Stimulated activated CD8-positive, alpha-beta memory T cell treated with anti-CD3 and anti-CD28 coated beads, Interleukin-15, amount 100 ng/mL, for 48 hours (primary cell): ENCODE measurements around the gene TCF25.
"Not testable (repeated sequence)": the region's sequence is repeated elsewhere in the genome, so short reads cannot be mapped to it uniquely, and the experiment has no call there.

Experiments
- DNase-seq, 2 donors: peaks; one replicate each; pipeline ENCODE4 v3.0.0-alpha.2; 2020; ENCODE audit warnings: low read depth in 2 of 2

TCF25 gene

DNA sequence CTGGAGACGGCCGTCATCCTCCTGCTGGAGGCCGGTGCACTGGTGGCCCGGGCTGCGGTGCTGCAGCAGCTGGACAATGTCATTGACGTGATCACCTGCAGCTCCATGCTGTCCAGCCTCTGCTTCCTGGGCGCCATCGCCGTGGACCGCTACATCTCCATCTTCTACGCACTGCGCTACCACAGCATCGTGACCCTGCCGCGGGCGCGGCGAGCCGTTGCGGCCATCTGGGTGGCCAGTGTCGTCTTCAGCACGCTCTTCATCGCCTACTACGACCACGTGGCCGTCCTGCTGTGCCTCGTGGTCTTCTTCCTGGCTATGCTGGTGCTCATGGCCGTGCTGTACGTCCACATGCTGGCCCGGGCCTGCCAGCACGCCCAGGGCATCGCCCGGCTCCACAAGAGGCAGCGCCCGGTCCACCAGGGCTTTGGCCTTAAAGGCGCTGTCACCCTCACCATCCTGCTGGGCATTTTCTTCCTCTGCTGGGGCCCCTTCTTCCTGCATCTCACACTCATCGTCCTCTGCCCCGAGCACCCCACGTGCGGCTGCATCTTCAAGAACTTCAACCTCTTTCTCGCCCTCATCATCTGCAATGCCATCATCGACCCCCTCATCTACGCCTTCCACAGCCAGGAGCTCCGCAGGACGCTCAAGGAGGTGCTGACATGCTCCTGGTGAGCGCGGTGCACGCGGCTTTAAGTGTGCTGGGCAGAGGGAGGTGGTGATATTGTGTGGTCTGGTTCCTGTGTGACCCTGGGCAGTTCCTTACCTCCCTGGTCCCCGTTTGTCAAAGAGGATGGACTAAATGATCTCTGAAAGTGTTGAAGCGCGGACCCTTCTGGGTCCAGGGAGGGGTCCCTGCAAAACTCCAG, 46.4 kb downstream of the TCF25 start:
- DNase-seq = no peak

DNA sequence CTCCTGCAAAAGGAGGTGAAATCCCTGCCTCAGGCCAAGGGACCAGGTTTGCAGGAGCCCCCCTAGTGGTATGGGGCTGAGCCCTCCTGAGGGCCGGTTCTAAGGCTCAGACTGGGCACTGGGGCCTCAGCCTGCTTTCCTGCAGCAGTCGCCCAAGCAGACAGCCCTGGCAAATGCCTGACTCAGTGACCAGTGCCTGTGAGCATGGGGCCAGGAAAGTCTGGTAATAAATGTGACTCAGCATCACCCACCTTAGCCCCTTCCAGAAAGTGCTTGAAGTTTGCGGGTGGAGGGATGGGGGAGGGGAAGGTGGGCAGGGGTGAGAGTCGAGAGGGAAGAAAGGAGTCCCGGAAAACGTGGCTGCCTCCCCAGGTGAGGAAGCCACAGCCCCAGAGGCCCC, 47.3 kb downstream of the TCF25 start:
- no peak for DNase-seq

DNA sequence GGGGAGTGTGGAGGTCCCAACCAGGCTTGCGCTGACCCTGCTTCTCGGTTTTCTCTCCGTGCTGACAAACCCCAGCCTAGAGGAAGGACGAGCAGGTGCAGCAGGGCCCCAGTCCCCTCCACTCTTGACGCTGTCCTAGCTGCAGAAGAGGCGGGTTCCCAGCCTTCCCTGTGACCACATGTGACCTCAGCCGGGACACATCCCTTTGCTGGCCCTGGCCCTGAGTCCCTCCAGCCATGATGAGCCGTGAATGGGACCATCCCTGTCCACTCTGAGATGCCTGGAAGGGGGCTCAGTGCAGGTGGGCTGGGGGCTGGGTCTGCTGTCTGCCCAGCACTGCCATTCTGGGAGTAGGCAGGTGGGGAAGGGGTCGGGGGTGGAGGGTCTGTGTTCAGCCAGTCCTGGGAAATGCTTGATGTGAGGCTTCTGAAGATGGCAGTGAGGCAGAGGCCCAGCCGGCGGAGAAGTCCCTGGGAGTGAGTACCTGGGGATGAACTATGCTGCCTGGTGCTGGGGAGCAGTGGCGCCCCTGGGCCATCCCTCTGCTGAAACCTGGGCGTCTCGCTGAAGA, 47.8 kb downstream of the TCF25 start:
- DNase-seq = no peak

DNA sequence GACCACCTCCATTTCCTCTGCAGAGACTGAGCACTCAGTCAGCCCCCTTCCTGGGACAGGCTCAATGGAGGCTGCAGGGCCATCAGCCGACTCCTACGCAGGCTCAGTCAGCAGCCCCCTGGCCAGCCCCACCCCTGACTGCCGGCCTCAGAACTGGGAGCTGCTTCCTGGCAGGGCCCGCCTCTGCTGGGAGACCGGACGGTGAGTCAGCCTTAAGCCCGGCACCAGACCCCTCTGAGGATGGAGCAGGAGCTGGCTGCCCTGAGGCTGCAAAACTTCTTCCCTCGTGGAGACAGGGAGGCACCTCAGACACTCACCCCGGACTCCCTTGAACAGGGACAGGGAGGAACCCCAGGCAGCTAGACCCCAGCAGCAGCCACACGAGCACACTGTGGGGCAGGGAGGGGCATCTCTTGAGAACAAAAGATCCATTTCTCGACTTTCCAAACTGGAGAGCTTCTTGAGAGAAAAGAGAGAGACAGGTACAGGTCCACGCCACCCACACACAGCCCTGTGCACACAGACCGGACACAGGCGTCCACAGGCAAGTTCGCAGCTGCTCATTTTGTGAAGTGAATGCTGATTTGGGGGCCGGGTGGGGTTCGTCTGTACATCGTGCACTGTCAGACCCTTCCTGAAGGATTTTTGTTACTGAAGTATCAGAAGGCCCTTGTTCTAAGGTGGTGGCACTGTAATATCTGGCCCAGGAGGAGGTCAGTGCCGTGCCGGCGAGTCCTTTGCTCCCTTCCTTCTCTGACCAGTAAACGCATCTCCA, 48.5 kb downstream of the TCF25 start:
- DNase-seq = no peak

DNA sequence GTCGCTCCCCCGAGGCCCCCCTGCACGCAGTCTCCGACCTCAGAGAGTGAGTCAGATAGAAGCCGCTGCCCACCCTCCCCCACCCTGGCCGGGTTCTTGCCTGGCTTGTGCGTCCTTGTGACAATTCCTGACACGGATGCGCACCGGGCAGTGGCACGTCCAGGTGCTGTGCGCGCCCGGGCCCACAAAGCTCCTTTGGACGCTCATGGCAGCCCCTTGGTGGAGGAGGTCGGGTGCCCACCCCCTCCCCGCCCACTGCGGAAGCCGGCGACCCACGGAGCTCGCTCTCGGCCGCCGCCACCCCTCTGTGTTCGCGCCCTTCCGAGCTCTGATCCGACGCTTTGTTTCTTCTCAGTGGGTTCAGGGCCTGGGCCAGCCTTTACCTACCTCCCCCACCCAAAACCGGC, 49.1 kb downstream of the TCF25 start:
- peak in 1 of 2 donors; percentile 45 for DNase-seq

DNA sequence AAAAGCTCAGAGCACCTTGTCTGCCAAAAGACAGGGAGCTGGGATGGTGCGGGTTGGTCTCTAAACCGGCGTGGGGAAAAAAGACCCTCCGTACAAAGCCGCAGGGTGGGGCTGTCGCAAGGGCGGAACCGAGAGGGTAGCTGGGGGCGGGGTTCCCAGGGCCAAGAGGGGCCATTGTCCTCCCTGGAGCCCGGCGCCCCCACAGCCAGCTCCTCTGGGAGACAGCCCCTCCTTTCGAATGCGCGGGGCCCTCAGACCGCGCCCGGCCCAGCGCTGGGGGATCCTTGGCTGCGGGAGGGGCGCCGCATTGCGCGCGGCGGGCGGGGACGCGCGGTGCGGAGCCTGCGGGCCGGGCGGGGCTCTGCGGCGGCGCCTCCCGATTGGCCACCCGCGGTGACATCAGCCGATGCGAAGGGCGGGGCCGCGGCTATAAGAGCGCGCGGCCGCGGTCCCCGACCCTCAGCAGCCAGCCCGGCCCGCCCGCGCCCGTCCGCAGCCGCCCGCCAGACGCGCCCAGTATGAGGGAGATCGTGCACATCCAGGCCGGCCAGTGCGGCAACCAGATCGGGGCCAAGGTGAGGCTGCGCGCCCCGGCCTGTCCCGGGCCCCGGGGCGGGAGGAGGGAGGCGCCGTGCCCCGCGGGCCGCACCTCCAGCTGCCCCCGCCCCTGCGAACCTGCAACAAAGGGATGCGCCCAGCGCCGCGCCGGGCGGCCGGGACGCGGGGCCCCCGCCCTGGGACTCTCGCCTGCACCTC, 49.7 kb downstream of the TCF25 start, which contains the start of gene TUBB3:
Gene TUBB3, plus strand, starts transcription at position 459 of the 756 bp plus-strand sequence. Its CDS starts 60 bp downstream, at position 519.
- no peak for DNase-seq

DNA sequence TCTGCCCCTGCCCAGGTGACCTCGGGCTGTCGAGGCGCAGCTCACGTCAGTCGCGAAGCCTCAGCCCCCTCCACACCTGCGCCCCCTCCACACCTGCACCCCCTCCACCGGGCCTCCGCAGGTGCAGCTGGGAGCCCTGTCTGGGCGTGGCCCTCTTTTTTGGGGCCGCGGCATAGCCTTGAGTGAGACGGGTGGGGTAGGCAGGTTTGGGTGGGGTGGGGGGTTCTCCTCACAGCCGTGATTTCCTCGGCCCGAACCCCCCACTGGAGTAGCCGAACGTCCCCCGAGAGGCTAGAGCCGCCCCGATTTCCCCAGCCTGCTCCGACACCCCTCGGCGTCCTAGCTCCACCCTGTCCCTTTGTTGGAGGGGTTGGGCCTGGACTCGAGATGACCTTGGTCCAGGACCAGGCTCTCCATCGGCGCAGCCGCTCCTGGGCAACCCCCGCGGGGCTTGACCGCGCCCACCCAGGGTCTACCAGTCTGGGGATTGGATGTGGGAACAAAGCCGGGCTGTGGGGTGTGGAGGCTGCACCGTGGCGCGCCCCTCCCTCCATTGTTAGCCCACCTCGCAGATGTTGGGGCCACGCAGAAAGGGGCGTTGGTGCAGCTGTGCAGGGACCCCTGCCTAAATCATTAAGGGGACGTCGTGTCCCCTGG, 50.4 kb downstream of the TCF25 start:
- no peak for DNase-seq

DNA sequence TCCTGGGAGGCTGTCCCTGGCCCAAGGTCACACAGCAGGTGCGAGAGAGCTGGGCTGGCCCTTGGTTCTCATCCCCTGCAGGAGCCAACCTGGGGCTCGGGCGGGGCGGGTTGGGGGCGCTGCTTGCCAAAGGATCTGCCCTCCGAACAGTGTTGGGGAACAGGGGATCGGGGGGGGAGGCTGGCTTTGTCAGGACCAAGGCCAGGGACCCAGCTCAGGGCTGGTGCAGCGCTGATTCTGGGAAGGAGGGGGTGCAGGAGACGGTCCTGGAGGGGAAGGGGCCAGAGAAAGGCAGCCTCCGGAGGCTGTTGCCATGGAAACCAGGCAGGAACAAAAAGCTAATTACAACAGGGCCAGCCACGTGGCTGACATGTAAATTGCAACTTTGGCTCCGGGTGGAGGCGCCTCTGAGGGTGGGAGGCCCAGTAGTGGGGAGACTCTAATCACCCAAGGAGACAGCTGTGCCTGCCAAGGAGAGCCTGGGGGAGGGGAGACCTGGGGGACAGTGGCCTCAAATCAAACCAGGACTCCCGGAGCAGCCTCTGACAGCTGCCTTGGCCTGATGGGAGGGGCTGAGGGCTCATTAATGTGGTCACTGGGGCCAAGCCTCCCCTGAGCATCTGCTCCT, 51.0 kb downstream of the TCF25 start:
- DNase-seq = no peak

DNA sequence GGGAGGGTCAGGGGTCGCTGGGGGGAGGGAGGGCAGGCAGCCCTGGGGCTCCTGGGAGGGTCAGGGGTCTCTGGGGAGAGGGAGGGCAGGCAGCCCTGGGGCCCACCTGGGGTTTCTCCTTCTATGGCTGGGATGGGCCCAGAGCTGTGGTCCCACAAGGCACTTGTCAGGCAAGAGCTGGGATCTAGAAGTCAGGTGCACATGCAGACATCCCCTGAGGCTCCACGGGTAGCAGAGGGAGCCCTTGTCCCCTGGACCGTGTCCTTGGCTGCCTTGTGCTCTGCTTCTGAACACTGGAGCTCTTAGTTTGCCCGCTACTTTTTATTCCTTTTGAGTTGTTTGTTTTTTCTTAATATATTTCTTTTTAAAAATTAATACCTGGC, 51.5 kb downstream of the TCF25 start:
- DNase-seq = no peak

DNA sequence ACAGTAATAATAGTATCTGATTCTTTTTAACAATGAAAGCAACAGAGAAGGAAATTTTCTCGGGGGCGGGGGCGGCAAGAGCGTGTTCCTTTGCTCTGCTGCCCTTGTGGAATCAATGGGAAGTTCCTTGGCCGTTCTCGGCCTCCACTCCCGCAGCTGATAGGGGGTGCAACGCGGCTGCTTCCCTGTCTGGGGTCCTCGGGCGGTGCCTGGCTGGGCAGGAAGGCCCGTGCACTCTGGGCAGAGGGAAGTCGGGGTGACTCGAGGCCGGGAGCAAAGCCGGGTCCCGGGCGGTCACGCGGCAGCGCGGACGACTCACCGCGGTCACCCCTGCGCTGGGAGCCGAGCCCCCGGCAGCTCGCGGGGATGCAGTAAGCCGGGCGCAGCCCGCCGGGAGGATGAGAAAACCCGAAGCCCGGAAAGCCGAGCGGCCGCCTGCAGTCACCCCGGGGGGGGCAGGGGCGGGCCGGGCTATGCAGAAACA, 52.2 kb downstream of the TCF25 start:
- no peak for DNase-seq

DNA sequence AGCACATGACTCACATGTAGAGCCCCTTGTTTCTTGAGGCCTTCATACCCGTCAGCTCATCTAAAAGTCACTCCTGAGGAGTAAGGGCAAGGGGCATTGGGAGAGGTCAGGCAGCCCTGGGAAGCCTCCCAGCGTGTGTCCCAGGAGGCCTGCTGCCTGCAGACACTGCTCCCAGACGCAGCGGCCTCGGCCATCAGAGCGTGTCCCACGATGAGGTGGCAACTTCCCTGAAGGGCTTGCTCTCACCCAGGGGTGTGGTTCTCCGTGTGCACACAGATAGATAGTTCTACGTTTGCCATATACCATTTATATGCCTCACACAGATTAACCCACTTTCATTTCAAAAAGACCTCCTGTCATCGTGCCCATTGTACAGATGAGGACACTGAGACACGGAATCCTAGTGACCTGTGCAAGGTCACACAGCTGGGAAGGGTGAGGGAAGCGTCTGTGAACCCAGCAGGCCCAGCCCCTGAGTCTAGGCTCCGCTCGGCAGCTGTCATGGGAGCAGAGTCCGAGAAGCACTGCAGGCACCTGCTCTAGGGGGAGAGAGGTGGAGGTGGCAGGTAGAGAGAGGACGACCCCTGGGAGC, 58.0 kb downstream of the TCF25 start:
- DNase-seq = no peak

DNA sequence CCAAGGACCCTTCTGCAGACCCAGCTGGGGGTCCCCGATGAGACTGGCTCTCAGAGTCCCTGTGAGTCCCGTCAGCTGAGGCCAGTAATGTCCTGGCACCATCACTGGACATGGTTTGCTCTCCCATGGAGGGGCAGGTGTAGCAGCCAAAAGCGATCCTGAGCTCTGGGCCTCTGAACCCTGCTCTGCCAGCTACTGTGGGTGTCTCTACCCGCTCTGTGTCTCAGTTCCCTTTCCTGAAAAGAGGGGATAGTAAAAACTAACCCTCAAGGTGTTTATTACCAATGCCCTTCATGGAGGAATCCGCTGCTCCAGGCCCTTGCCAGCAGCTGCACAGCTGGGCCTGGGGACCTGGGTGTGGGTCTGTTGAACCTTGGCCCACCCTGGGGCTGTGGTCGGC, 58.6 kb downstream of the TCF25 start:
- no peak for DNase-seq

DNA sequence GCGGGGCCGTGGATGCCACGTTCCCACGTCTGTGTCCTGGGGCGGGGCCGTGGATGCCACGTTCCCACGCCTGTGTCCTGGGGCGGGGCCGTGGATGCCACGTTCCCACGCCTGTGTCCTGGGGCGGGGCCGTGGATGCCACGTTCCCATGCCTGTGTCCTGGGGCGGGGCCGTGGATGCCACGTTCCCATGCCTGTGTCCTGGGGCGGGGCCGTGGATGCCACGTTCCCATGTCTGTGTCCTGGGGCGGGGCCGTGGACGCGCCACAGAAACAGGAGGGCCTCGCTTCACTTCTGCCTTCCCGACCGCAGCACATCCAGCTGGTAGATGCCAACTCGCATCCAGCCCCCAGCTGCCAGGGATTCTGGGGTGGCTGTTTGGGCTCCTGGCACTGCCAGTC, 60.6 kb downstream of the TCF25 start:
- not testable (repeated sequence) for DNase-seq

DNA sequence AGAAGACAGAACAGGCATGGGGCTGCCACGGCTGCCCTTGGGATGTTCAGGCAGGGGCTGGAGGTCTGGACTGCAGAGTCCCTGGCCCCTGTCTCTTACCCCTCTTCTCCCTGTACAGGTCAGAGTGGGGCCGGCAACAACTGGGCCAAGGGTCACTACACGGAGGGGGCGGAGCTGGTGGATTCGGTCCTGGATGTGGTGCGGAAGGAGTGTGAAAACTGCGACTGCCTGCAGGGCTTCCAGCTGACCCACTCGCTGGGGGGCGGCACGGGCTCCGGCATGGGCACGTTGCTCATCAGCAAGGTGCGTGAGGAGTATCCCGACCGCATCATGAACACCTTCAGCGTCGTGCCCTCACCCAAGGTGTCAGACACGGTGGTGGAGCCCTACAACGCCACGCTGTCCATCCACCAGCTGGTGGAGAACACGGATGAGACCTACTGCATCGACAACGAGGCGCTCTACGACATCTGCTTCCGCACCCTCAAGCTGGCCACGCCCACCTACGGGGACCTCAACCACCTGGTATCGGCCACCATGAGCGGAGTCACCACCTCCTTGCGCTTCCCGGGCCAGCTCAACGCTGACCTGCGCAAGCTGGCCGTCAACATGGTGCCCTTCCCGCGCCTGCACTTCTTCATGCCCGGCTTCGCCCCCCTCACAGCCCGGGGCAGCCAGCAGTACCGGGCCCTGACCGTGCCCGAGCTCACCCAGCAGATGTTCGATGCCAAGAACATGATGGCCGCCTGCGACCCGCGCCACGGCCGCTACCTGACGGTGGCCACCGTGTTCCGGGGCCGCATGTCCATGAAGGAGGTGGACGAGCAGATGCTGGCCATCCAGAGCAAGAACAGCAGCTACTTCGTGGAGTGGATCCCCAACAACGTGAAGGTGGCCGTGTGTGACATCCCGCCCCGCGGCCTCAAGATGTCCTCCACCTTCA, 61.5 kb downstream of the TCF25 start:
- DNase-seq = no peak

DNA sequence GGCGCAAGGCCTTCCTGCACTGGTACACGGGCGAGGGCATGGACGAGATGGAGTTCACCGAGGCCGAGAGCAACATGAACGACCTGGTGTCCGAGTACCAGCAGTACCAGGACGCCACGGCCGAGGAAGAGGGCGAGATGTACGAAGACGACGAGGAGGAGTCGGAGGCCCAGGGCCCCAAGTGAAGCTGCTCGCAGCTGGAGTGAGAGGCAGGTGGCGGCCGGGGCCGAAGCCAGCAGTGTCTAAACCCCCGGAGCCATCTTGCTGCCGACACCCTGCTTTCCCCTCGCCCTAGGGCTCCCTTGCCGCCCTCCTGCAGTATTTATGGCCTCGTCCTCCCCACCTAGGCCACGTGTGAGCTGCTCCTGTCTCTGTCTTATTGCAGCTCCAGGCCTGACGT, 62.2 kb downstream of the TCF25 start:
- DNase-seq = not testable (repeated sequence)

DNA sequence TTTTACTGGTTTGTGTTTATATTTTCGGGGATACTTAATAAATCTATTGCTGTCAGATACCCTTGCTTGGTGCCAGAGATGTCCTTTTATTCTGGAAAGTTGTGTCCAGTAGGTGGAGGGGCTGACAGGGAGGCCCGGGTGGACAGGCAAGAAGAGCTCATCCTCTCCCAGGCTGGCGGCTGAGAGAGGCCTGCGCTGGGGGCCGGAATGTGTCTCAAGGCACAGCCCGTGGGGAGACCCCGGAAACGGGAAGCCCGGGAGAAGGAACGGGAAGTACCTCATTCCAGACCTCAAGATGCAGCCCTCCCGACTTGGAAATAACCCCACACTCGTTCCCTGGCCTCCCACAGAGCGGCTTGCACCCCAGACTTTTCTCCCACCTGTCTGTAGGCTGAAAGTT, 62.6 kb downstream of the TCF25 start:
- no peak for DNase-seq

DNA sequence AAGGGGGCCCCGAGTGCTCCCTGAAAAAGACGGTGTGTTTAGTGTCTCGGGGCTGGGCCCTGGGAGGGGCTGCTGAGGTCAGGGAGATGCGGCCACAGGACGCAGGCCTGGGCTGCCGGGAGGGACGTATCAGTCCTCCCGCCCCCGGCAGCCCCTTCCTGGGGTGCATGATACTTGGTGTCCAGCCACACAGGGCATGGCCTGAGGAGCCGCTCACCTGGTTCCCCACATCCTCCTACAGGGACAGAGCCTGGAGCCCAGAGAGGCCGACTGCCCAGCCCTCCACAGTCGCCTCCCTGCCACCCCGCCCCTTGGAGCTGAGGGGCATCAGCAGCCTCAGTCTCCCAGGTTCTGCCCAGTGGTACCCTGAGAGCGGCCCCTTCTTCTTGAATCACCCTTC, 63.1 kb downstream of the TCF25 start:
- no peak for DNase-seq

DNA sequence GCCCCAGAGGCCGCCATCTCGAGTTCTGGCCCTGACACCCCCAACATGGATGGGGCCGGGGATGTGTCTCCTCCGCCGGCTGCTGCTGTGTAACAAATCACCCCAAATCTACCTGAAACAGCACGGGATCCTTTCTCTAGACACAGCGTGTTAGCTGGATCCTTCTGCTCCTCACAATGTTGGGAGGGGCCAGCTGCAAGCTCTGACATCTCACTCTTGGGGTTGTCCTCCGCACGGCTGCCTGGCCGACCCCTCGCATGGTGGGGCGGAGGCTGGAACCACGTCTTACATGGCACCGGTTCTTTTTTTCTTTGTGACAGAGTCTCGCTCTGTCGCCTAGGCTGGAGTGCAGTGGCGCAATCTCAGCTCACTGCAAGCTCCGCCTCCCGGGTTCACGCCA, 63.6 kb downstream of the TCF25 start:
- no peak for DNase-seq

DNA sequence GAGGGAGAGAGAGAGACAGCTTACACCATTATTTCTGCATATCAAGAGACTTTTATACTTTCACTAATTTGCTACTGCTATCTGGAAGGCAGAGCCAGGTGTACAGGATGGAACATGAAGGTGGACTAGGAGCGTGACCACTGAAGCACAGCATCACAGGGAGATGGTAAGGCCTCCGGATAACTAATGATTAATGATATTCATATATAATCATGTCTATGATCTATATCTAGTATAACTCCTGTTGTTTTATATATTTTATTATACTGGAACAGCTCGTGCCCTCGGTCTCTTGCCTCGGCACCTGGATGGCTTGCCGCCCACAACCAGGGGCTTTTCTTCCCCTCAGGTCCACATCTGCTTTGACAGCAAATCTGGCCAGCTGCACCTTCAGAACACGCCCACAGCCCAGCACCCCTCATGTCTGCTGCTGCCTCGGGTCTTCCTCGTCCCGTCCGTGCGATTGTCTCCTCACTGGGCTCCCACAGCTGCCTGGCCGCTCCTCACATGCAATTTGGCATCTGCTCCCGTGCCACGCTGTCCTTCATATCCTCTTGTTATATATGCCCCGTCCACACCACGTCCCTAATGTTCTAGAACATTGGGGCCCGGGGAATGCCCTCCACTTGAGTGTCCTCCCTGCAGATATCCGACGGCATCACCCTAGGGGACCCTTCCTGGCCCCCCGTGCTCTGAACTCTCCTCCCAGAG, 64.9 kb downstream of the TCF25 start:
- no peak for DNase-seq
